T-cell (primary cell): ENCODE results near the gene LDLRAD2. TPM values are rescaled to one million over a fixed set of nuclear protein-coding genes. Genes with fewer than 3 reads are reported as not detected.
"Not testable (repeated sequence)": the region's sequence is repeated elsewhere in the genome, so short reads cannot be mapped to it uniquely, and the experiment has no call there.

Experiments used
- ATAC-seq, 4 experiments: fragments of 200-7000 bp in 3 of 4; fragments of 150-1000 bp in 1 of 4; cut with Tn5 transposase; replicated peaks in 1 of 4; 1 replicate in 3 of 4; 2 replicates in 1 of 4; pipeline ENCODE4 v1.10.0; 2021; ENCODE audit warnings: moderate library complexity in 3 of 4, mild to moderate bottlenecking in 2 of 4, moderate number of reproducible peaks in 1 of 4
- CTCF ChIA-PET, 2 donors: fragments of 300-600 bp; sonication (Branson Sonifier 250); formaldehyde crosslinking; loops; one replicate each; lab custom pipeline; 2022; ENCODE audit warnings: antibody characterized with exemption in 2 of 2; lab: Charles Lee
- POLR2A ChIA-PET, 2 donors: fragments of 300-600 bp; sonication (Branson Sonifier 250); formaldehyde crosslinking; loops; one replicate each; lab custom pipeline; 2022; ENCODE audit warnings: antibody characterized with exemption in 2 of 2; lab: Charles Lee
- DNase-seq, 35 experiments: peaks; one replicate each; pipeline versions ENCODE4 v3.0.0 to v3.0.0-alpha.2; 2013 to 2023
- H3K27ac ChIP-seq: one replicate; pipeline ENCODE4 v1.5.1; 2013; ENCODE audit warnings: low read length
- H3K27me3 ChIP-seq, 2 experiments: replicated peaks in 1 of 2; 1 replicate in 1 of 2; 2 replicates in 1 of 2; pipeline versions ENCODE4 v1.6.1 to v1.7.0; 2013; ENCODE audit warnings: low read length in 1 of 2, mixed read lengths in 1 of 2; ENCODE audit not compliant: control insufficient read depth in 2 of 2, insufficient read depth in 2 of 2; ENCODE audit errors: extremely low read depth in 1 of 2
- H3K36me3 ChIP-seq, 2 donors: 1 replicate in 1 of 2; 2 replicates in 1 of 2; pipeline versions ENCODE4 v1.6.1 to v1.7.0; 2013; ENCODE audit warnings: low read length in 1 of 2; ENCODE audit not compliant: control insufficient read depth in 2 of 2, insufficient read depth in 1 of 2; ENCODE audit errors: extremely low read depth in 1 of 2
- H3K4me1 ChIP-seq, 2 experiments: 1 replicate in 1 of 2; 2 replicates in 1 of 2; pipeline versions ENCODE4 v1.6.1 to v1.7.0; 2013; ENCODE audit warnings: low read length in 2 of 2, mixed read lengths in 1 of 2; ENCODE audit not compliant: insufficient read depth in 2 of 2, control insufficient read depth in 1 of 2; ENCODE audit errors: extremely low read depth in 1 of 2
- H3K4me3 ChIP-seq, 2 donors: 1 replicate in 1 of 2; 2 replicates in 1 of 2; pipeline versions ENCODE4 v1.5.1 to v1.7.0; 2013; ENCODE audit warnings: mild to moderate bottlenecking in 2 of 2, low read length in 1 of 2, moderate library complexity in 1 of 2; ENCODE audit not compliant: control insufficient read depth in 1 of 2; ENCODE audit errors: extremely low read depth in 1 of 2
- H3K9me3 ChIP-seq: 2 replicates; pipeline ENCODE4 v1.7.0; 2013
- H3K27ac Mint-ChIP-seq, 2 donors: one replicate each; pipeline ENCODE4 v1.8.0; 2020 to 2021; ENCODE audit warnings: mild to moderate bottlenecking in 2 of 2, mixed read lengths in 2 of 2
- H3K27me3 Mint-ChIP-seq, 2 donors: one replicate each; pipeline ENCODE4 v1.8.0; 2021 to 2022; ENCODE audit warnings: mixed read lengths in 2 of 2
- H3K36me3 Mint-ChIP-seq: one replicate; pipeline ENCODE4 v1.8.0; 2021; ENCODE audit warnings: mixed read lengths
- H3K4me1 Mint-ChIP-seq, 3 donors: one replicate each; pipeline ENCODE4 v1.8.0; 2020 to 2022; ENCODE audit warnings: mixed read lengths in 3 of 3, mild to moderate bottlenecking in 1 of 3
- H3K4me3 Mint-ChIP-seq, 3 donors: one replicate each; pipeline ENCODE4 v1.8.0; 2020 to 2022; ENCODE audit warnings: mild to moderate bottlenecking in 3 of 3, mixed read lengths in 3 of 3, moderate library complexity in 3 of 3
- H3K9me3 Mint-ChIP-seq, 3 donors: one replicate each; pipeline ENCODE4 v1.8.0; 2020 to 2022; ENCODE audit warnings: mixed read lengths in 3 of 3
- WGBS: methylation state at CpG from one replicate; pipeline ENCODE4 v1.1.5; 2013; ENCODE audit warnings: missing lambda C conversion rate; ENCODE audit not compliant: insufficient coverage; 5-methylcytosine and 5-hydroxymethylcytosine counted together
- total RNA-seq, 35 experiments: library from RNA in 6 of 35; stranded (reverse) in 6 of 35; fragments of 120-200 nt in 1 of 35; gene quantifications; one replicate each; pipeline versions ENCODE4 v1.2.1 to v1.2.4 and lab custom pipeline; 2013 to 2026

Gene LDLRAD2
- total RNA-seq, 5 donors from 2014 or later (not counting 1 experiment from before 2014, with no cell fraction given) = 0.07 to 0.13 TPM; not detected in 3

- DNase-seq = no peak
- no peak for ATAC-seq
- H3K27ac ChIP-seq = no peak overlapping the region
- H3K36me3 ChIP-seq = no peaks in the 10 kb centered on the region
- no peak overlapping the region for H3K27ac Mint-ChIP-seq
- H3K27me3 ChIP-seq = peaks cover 0 to 16% of the 10 kb centered on the region in 2 experiments
- CTCF ChIA-PET = interaction anchor here (0.6 kb wide), 2 partner anchors 125 to 200 kb away, joined by 5 read pairs; no protein-coding TSS in a partner anchor
- H3K27me3 Mint-ChIP-seq = peaks cover 0 to 4% of the 10 kb centered on the region in 2 donors
- H3K4me3 ChIP-seq = no peak overlapping the region
- H3K4me3 Mint-ChIP-seq = no peak overlapping the region
- no peaks in the 10 kb centered on the region for H3K9me3 Mint-ChIP-seq
- no peaks in the 10 kb centered on the region for H3K36me3 Mint-ChIP-seq
- no peaks in the 10 kb centered on the region for H3K4me1 ChIP-seq
- 77% methylated on average over 19 of the region's 22 CpGs for WGBS
- no peaks in the 10 kb centered on the region for H3K9me3 ChIP-seq
- POLR2A ChIA-PET = interaction anchor here in 1 of 2 donors (0.6 kb wide), 1 partner anchor 1495 kb away, joined by 14 read pairs; no protein-coding TSS in a partner anchor
- H3K4me1 Mint-ChIP-seq = no peaks in the 10 kb centered on the region
Measured at GRCh38 chr1:21823980-21824702, 12.1 kb downstream of the LDLRAD2 start.

- ChIA-PET CTCF (no interaction called here), POLR2A (no interaction called here)
- Histone ChIP-seq H3K4me1 (no peaks in the 10 kb centered on the region), H3K9me3 (no peaks in the 10 kb centered on the region), H3K27ac (no peak overlapping the region), H3K27me3 (peaks cover 0 to 16% of the 10 kb centered on the region in 2 experiments), H3K4me3 (no peak overlapping the region), H3K36me3 (no peaks in the 10 kb centered on the region)
- no peak overlapping the region for H3K4me3 Mint-ChIP-seq
- H3K27me3 Mint-ChIP-seq = peaks cover 0 to 4% of the 10 kb centered on the region in 2 donors
- DNase-seq (no peak), ATAC-seq (no peak)
- H3K9me3 Mint-ChIP-seq = no peaks in the 10 kb centered on the region
- H3K36me3 Mint-ChIP-seq = no peaks in the 10 kb centered on the region
- no peaks in the 10 kb centered on the region for H3K4me1 Mint-ChIP-seq
- no peak overlapping the region for H3K27ac Mint-ChIP-seq
- 92% methylated on average over 2 of the region's 2 CpGs for WGBS
Measured at GRCh38 chr1:21824926-21825325, 12.9 kb downstream of the LDLRAD2 start.

DNA sequence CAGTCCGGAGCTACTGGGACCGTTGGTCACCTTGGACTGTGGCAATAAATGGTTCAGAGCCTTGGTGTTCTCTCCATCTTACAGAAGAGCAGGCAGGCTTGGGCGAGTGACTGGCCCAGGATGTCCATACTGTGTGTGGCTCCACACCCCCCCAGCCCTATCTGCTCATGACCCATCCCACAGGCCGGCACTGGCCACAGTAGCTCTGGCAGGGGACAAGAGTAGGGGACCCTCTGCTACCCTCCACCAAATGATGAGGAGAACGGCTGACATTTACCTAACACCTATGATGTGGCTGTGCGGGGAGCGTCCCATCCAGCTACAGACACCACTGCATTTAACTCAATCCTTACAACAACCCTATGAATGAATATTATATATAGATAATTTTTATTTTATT lies 13.3 kb downstream of the LDLRAD2 start:
- Histone ChIP-seq H3K36me3 (no peaks in the 10 kb centered on the region), H3K27ac (no peak overlapping the region), H3K27me3 (peaks cover 0 to 16% of the 10 kb centered on the region in 2 experiments), H3K4me3 (no peak overlapping the region), H3K9me3 (no peaks in the 10 kb centered on the region), H3K4me1 (no peaks in the 10 kb centered on the region)
- Mint-ChIP-seq H3K4me3 (no peak overlapping the region), H3K9me3 (no peaks in the 10 kb centered on the region), H3K27ac (no peak overlapping the region), H3K27me3 (peaks cover 0 to 4% of the 10 kb centered on the region in 2 donors), H3K36me3 (no peaks in the 10 kb centered on the region), H3K4me1 (no peaks in the 10 kb centered on the region)
- no peak for DNase-seq
- ChIA-PET CTCF (no interaction called here), POLR2A (no interaction called here)
- no peak for ATAC-seq
- 93% methylated on average over 3 of the region's 7 CpGs for WGBS

DNA sequence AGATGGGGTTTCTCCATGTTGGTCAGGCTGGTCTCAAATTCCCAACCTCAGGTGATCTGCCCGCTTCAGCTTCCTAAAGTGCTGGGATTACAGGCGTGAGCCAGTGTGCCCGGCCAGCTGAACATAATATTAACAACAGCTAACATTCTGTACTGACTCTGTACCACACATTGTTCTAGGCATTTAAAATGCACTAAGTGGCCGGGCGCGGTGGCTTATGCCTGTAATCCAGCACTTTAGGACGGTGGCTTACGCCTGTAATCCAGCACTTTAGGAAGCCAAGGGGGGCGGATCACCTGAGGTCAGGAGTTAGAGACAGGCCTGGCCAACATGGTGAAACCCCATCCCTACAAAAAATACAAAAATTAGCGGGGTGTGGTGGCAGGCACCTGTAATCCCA lies 14.6 kb downstream of the LDLRAD2 start:
- POLR2A ChIA-PET, H3K27ac ChIP-seq, H3K27ac Mint-ChIP-seq, CTCF ChIA-PET, H3K9me3 ChIP-seq, H3K4me1 Mint-ChIP-seq, H3K4me3 ChIP-seq, H3K4me3 Mint-ChIP-seq, H3K36me3 Mint-ChIP-seq, H3K36me3 ChIP-seq, DNase-seq, H3K4me1 ChIP-seq, ATAC-seq, H3K27me3 Mint-ChIP-seq, H3K9me3 Mint-ChIP-seq: not testable (repeated sequence)
- 48% methylated on average over 2 of the region's 10 CpGs for WGBS
- H3K27me3 ChIP-seq = peaks cover 0 to 16% of the 10 kb centered on the region in 2 experiments

- Histone ChIP-seq H3K4me1 (no peaks in the 10 kb centered on the region), H3K36me3 (no peaks in the 10 kb centered on the region), H3K4me3 (no peak overlapping the region), H3K27me3 (peaks cover 0 to 16% of the 10 kb centered on the region in 2 experiments), H3K9me3 (no peaks in the 10 kb centered on the region), H3K27ac (no peak overlapping the region)
- ChIA-PET CTCF (no interaction called here), POLR2A (interaction anchor here in 1 of 2 donors (0.7 kb wide), 1 partner anchor 166 kb away, joined by 3 read pairs; no protein-coding TSS in a partner anchor)
- no peaks in the 10 kb centered on the region for H3K36me3 Mint-ChIP-seq
- no peak overlapping the region for H3K4me3 Mint-ChIP-seq
- no peaks in the 10 kb centered on the region for H3K9me3 Mint-ChIP-seq
- no peaks in the 10 kb centered on the region for H3K4me1 Mint-ChIP-seq
- DNase-seq = no peak
- ATAC-seq = no peak
- WGBS = no CpG with 5 or more reads among the region's 5 CpGs
- H3K27me3 Mint-ChIP-seq = peaks cover 0 to 4% of the 10 kb centered on the region in 2 donors
- no peak overlapping the region for H3K27ac Mint-ChIP-seq
Measured at GRCh38 chr1:21827141-21827679, 15.1 kb downstream of the LDLRAD2 start.

DNA sequence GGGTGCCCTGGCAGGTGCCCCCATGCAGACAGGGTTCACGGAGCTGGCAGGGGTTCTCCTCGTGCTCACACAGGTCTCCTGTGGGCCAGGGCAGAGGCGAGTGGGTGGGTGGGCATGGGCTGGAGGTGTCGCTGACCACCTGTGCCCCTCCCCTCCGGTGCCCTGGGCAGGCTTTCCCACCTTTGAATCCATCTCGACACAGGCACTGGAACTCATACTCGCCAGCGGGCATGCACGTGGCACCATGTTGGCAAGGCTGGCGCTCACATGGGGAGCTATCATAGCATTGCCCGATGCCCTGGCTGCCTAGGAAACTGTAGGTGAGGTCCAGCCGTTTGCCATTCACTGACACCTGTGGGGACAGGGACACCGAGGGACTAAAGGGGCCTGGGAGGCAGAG lies 16.0 kb downstream of the LDLRAD2 start:
- ChIA-PET POLR2A (no interaction called here), CTCF (no interaction called here)
- DNase-seq (no peak), ATAC-seq (no peak)
- no peak overlapping the region for H3K27ac Mint-ChIP-seq
- Histone ChIP-seq H3K36me3 (no peaks in the 10 kb centered on the region), H3K27me3 (peaks cover 0 to 13% of the 10 kb centered on the region in 2 experiments), H3K4me1 (no peaks in the 10 kb centered on the region), H3K27ac (no peak overlapping the region), H3K4me3 (no peak overlapping the region), H3K9me3 (no peaks in the 10 kb centered on the region)
- H3K4me1 Mint-ChIP-seq = no peaks in the 10 kb centered on the region
- peaks cover 0 to 4% of the 10 kb centered on the region in 2 donors for H3K27me3 Mint-ChIP-seq
- peaks cover 4% of the 10 kb centered on the region for H3K36me3 Mint-ChIP-seq
- H3K4me3 Mint-ChIP-seq = no peak overlapping the region
- peaks cover 0 to 3% (median 2%) of the 10 kb centered on the region in 3 donors for H3K9me3 Mint-ChIP-seq
- WGBS = 87% methylated on average over 12 of the region's 13 CpGs
